Neural crest cell (in vitro differentiated cells): ENCODE measurements around the gene STK11. TPM values are rescaled to one million over a fixed set of nuclear protein-coding genes. Genes with fewer than 3 reads are reported as not detected.

Experiments
- DNase-seq: peaks from one replicate; pipeline ENCODE4 v3.0.0; 2021; ENCODE audit warnings: low read depth, mixed read lengths, low spot score
- H3K27ac Mint-ChIP-seq: one replicate; pipeline ENCODE4 v1.8.0; 2021; ENCODE audit warnings: mild to moderate bottlenecking, mixed read lengths; ENCODE audit not compliant: unreplicated experiment
- H3K27me3 Mint-ChIP-seq: 2 replicates; pipeline ENCODE4 v1.8.0; 2021; ENCODE audit warnings: low read depth, mild to moderate bottlenecking, mixed read lengths
- H3K36me3 Mint-ChIP-seq: 2 replicates; pipeline ENCODE4 v1.8.0; 2021; ENCODE audit warnings: low read depth, mild to moderate bottlenecking, mixed read lengths
- H3K4me1 Mint-ChIP-seq: 2 replicates; pipeline ENCODE4 v1.8.0; 2021; ENCODE audit warnings: mixed read lengths
- H3K4me3 Mint-ChIP-seq: one replicate; pipeline ENCODE4 v1.8.0; 2021; ENCODE audit warnings: mild to moderate bottlenecking, mixed read lengths
- H3K9me3 Mint-ChIP-seq: 2 replicates; pipeline ENCODE4 v1.8.0; 2021; ENCODE audit warnings: mixed read lengths
- total RNA-seq: library from RNA; stranded (reverse); gene quantifications from 2 replicates; pipeline ENCODE4 v1.2.1, GENCODE V29; 2021
- TF ChIP-seq, protein P1 (sequence below): fragments of 200-600 bp; sonication (generic); conservative IDR thresholded peaks from 2 replicates; pipeline ENCODE4 v1.5.0; 2021; ENCODE audit warnings: antibody characterized with exemption, mild to moderate bottlenecking

The STK11 gene
- total RNA-seq, 1 donor from 2014 or later: 60.2 TPM

DNA sequence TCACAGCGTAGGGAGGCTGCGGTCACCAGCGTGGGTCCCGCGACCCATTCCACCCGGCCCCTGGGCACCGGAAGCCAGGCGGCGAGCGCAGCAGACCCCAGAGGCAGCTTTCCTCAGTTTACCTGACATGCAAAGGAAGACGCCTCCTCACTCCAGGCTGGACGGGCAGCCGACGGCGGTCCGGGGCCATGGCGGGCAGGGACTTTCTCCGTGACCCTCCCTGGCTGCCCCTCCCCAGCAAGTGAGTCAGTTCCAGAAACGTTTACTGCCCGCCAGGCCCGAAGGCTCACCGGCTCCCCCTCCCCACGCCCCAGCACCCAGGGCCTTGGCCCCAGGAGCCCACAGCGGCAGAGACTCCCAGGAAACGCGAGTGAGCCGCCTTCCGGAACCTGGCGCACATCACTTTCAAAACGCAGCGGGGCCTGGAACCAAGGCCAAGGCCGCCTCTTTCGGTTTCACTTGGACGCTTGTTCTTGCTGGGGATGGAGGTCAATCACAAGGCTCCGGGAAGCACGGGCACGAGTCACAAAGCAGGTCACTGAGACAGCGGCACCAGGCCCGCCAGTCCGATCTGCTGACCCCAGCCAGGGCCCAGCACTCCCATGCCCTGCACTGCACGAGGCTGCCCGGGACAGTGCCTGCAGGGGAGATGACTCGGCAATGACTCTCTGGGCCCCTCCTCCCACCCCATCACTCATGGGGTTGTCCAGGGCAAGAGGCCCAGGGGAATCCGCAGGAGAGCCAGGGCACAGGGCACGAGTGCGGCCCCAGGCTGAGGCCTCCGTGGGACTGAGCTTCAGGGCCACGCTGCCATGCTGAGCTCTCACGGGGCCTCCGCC is 36.8 kb upstream of the STK11 start:
- TF ChIP-seq, protein P1, sequence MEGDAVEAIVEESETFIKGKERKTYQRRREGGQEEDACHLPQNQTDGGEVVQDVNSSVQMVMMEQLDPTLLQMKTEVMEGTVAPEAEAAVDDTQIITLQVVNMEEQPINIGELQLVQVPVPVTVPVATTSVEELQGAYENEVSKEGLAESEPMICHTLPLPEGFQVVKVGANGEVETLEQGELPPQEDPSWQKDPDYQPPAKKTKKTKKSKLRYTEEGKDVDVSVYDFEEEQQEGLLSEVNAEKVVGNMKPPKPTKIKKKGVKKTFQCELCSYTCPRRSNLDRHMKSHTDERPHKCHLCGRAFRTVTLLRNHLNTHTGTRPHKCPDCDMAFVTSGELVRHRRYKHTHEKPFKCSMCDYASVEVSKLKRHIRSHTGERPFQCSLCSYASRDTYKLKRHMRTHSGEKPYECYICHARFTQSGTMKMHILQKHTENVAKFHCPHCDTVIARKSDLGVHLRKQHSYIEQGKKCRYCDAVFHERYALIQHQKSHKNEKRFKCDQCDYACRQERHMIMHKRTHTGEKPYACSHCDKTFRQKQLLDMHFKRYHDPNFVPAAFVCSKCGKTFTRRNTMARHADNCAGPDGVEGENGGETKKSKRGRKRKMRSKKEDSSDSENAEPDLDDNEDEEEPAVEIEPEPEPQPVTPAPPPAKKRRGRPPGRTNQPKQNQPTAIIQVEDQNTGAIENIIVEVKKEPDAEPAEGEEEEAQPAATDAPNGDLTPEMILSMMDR: no peak
- no peak for DNase-seq
- Mint-ChIP-seq H3K27me3 (no peaks in the 10 kb centered on the region), H3K9me3 (no peaks in the 10 kb centered on the region), H3K27ac (peak overlapping the region; percentile 93), H3K36me3 (peaks cover 7% of the 10 kb centered on the region), H3K4me1 (peaks cover 31% of the 10 kb centered on the region), H3K4me3 (peak overlapping the region; percentile 74)

DNA sequence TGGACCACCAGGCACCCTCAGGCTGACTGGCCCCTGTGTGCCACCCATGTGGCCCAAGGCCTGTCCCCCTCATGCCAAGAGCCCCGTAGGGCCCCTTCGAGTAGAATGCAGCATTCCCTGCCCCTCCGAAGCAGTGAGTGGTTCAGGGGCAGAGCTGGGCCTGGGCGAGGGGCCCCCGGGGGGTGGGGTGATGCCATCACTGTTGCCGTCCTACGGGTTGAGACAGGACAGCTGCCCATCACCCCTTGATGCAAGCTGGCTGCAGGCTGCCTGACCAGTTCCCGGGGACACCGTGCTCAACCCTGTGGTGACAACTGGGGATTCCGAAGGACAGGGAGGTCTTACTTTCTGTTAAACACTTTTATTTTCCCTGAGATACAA is 36.2 kb upstream of the STK11 start:
- Mint-ChIP-seq H3K27ac (peak overlapping the region; percentile 67), H3K9me3 (no peaks in the 10 kb centered on the region), H3K27me3 (no peaks in the 10 kb centered on the region), H3K4me3 (peak overlapping the region; percentile 68), H3K36me3 (peaks cover 7% of the 10 kb centered on the region), H3K4me1 (peaks cover 31% of the 10 kb centered on the region)
- DNase-seq: no peak
- TF ChIP-seq, protein P1: no peak

DNA sequence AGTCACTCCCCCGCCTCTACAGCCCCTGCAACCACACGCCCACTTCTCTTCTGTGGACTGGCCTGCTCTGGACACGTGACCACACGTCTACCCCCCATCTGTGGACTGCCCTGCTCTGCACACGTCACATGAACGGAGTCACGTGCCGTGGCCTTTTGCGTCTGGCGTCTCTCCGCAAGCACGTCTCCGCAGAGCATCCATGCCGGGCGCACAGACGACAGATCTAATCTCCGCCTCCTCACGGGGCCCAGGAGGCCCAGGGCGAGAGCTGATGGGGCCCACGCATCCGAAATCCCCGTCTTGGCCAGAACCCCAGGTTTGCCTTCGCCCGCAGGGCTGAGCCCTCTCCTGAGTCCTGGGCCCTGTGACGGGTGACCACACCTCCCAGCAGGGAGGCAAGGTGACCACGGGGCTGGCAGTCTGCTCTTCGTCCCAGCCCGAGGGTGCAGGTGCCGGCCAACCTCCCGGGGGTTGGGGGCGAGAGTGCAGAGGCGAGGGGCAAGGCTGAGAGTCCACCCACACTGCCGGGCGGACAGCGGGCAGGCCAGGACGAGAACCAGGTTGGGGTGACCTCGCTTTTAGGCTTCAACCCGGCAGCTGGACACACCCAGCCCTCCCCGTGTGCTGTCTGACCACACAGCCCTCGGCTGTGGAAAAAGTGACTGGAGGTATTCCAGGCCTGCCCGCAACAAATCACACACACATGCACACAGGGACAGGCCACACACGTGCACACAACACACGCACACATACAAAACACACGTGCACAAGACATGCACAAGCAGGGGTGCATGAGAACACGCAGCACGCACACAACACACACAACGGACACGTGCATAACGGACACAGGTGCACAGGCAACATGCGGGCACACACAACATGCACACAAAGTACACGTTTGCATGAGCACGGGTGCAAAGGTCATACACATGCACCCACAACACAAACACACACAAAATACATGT is 35.4 kb upstream of the STK11 start:
- Mint-ChIP-seq H3K4me3 (peak overlapping the region; percentile 81), H3K36me3 (peaks cover 7% of the 10 kb centered on the region), H3K27me3 (no peaks in the 10 kb centered on the region), H3K27ac (peak overlapping the region; percentile 96), H3K9me3 (no peaks in the 10 kb centered on the region), H3K4me1 (peaks cover 31% of the 10 kb centered on the region)
- TF ChIP-seq, protein P1: no peak
- DNase-seq: no peak

DNA sequence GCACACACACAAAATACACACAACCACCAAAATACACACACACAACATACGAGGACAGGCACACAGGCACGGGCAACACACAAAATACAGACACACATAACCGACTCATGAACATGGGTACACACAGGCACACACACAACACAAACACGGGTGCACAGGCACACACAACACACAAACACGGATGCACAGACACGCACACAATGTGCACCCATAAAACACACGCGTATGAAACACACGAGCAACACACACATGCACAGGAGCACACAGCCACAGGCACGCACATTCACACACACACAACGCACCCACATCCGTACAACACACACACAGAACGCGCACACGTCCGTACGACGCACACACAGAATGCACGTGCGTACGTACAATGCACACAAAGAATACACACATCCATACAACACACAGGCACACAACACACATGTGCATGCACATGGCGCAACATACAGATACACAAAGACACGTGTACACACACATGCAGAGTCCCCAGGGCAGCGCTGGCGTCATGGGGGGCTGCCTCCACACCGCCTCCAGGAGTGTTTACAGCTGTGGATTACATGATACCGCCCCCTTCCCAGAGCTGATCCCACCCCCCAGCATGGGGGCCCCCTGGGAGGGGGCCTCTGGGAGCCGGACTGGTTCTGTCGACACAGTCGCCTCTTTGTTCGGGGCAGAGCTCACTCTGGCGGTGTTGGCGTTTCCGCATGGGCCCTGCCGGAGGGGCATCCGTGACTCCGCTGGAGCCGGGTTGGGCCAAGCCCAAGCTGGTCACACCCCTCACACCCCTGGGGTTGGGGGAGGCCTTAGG is 34.4 kb upstream of the STK11 start:
- peak overlapping the region; percentile 96 for H3K27ac Mint-ChIP-seq
- peak overlapping the region; percentile 81 for H3K4me3 Mint-ChIP-seq
- H3K4me1 Mint-ChIP-seq: peaks cover 35% of the 10 kb centered on the region
- no peak for DNase-seq
- peaks cover 7% of the 10 kb centered on the region for H3K36me3 Mint-ChIP-seq
- H3K9me3 Mint-ChIP-seq: no peaks in the 10 kb centered on the region
- H3K27me3 Mint-ChIP-seq: no peaks in the 10 kb centered on the region
- TF ChIP-seq, protein P1: no peak
